ENCODE results near the gene IGFBP3. TPM values are rescaled to one million over a fixed set of nuclear protein-coding genes. Genes with fewer than 3 reads are reported as not detected.

The IGFBP3 gene
- total RNA-seq, 4 donors from 2014 or later = 25.4 to 118 (median 57.6) TPM

DNA sequence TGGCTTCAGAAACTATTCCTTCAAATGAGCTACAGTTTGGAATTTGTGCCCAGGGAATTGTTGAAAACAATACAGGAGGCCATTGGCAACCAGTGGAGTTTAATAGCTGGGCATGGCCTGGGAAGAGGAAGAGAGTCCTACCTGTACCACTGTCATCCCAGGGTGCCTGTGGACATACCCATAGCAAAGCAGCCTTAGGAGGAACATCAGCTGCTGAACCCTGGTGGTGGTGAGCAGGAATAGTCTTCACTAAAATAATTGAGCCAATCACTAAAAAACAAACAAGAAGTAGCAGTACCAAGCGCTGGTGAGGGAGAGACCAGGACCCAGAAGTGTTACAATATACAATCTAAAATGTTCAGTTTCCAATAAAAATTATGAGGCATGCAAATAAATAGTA, 18.3 kb downstream of the IGFBP3 start:
- DNase-seq = no peak
- H3K9me3 ChIP-seq = no peaks in the 10 kb centered on the region
- intact Hi-C loops (cut with DNase I; ENCODE audit: low total_unique reads) (no loop called here), in situ Hi-C loops (cut with MboI; ENCODE audit: low pct_ligation_motif_present in 1 of 4, low pct_unique_long_range_greater_than_20kb in 1 of 4, low sequenced_read_pairs in 3 of 4) (loop anchor here in 1 of 4 donors (25.0 kb wide), 1 partner anchor 1284 kb away; no protein-coding TSS in a partner anchor)
- no peak overlapping the region for H3K4me3 ChIP-seq
- 69 to 86% methylated on average over 1 of the region's 1 CpG for WGBS, 2 donors (ENCODE audit: low coverage in 1 of 2)
- H3K4me1 ChIP-seq = no peaks in the 10 kb centered on the region
- TF ChIP-seq POLR2A (IDR thresholded peaks at IDR 0.05) (no peak), EP300 (IDR thresholded peaks at IDR 0.05; ENCODE audit: low read depth) (no peak), POLR2AphosphoS5 (IDR thresholded peaks at IDR 0.05) (no peak)
- TF ChIP-seq, protein P1, sequence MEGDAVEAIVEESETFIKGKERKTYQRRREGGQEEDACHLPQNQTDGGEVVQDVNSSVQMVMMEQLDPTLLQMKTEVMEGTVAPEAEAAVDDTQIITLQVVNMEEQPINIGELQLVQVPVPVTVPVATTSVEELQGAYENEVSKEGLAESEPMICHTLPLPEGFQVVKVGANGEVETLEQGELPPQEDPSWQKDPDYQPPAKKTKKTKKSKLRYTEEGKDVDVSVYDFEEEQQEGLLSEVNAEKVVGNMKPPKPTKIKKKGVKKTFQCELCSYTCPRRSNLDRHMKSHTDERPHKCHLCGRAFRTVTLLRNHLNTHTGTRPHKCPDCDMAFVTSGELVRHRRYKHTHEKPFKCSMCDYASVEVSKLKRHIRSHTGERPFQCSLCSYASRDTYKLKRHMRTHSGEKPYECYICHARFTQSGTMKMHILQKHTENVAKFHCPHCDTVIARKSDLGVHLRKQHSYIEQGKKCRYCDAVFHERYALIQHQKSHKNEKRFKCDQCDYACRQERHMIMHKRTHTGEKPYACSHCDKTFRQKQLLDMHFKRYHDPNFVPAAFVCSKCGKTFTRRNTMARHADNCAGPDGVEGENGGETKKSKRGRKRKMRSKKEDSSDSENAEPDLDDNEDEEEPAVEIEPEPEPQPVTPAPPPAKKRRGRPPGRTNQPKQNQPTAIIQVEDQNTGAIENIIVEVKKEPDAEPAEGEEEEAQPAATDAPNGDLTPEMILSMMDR (IDR thresholded peaks at IDR 0.05) = no peak
- no peaks in the 10 kb centered on the region for H3K27me3 ChIP-seq
- no peak overlapping the region for H3K27ac ChIP-seq
- no peaks in the 10 kb centered on the region for H3K36me3 ChIP-seq

DNA sequence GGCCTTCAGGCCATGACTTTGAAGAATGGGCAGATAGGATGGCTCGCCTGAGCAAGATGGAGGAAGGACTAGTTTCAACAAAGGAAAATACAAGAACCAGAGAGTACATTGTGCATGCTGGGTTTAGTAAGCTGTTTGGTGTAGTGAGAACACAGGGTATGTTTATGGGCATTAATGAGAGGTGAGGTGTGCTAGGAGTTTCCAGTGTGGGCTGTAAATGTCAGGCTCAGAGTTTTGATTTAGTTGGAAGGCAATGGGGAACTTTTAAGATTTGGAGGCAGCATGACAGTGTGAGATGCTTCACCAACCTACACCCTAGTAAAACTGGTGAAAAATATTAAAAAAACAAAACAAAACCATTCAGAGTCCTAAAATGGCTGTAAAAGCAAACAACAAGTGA, 19.5 kb downstream of the IGFBP3 start:
- Histone ChIP-seq H3K4me3 (no peak overlapping the region), H3K36me3 (no peaks in the 10 kb centered on the region), H3K27me3 (no peaks in the 10 kb centered on the region), H3K4me1 (no peaks in the 10 kb centered on the region), H3K27ac (no peak overlapping the region), H3K9me3 (no peaks in the 10 kb centered on the region)
- 75 to 81% methylated on average over 1 of the region's 1 CpG for WGBS, 2 donors (ENCODE audit: low coverage in 1 of 2)
- no peak for TF ChIP-seq POLR2AphosphoS5 (IDR thresholded peaks at IDR 0.05)
- TF ChIP-seq POLR2A (IDR thresholded peaks at IDR 0.05) = no peak
- TF ChIP-seq, protein P1 (IDR thresholded peaks at IDR 0.05) = no peak
- TF ChIP-seq EP300 (IDR thresholded peaks at IDR 0.05; ENCODE audit: low read depth) = no peak
- DNase-seq = no peak
- in situ Hi-C loops (cut with MboI; ENCODE audit: low pct_ligation_motif_present in 1 of 4, low pct_unique_long_range_greater_than_20kb in 1 of 4, low sequenced_read_pairs in 3 of 4) = loop anchor here in 1 of 4 donors (25.0 kb wide), 1 partner anchor 1286 kb away; no protein-coding TSS in a partner anchor
- intact Hi-C loops (cut with DNase I; ENCODE audit: low total_unique reads) = no loop called here

GRCh38 chr7:45898222-45898621, 22.9 kb downstream of the IGFBP3 start:
- DNase-seq = no peak
- H3K4me1 ChIP-seq = no peaks in the 10 kb centered on the region
- H3K36me3 ChIP-seq = no peaks in the 10 kb centered on the region
- H3K4me3 ChIP-seq = no peak overlapping the region
- intact Hi-C loops (cut with DNase I; ENCODE audit: low total_unique reads) (no loop called here), in situ Hi-C loops (cut with MboI; ENCODE audit: low pct_ligation_motif_present in 1 of 4, low pct_unique_long_range_greater_than_20kb in 1 of 4, low sequenced_read_pairs in 3 of 4) (no loop called here)
- 65 to 72% methylated on average over 2 of the region's 2 CpGs for WGBS, 2 donors (ENCODE audit: low coverage in 1 of 2)
- H3K27ac ChIP-seq = no peak overlapping the region
- peaks cover 14% of the 10 kb centered on the region for H3K27me3 ChIP-seq
- H3K9me3 ChIP-seq = no peaks in the 10 kb centered on the region
- TF ChIP-seq POLR2A (IDR thresholded peaks at IDR 0.05) (no peak), POLR2AphosphoS5 (IDR thresholded peaks at IDR 0.05) (no peak), EP300 (IDR thresholded peaks at IDR 0.05; ENCODE audit: low read depth) (no peak)
- TF ChIP-seq, protein P1 (IDR thresholded peaks at IDR 0.05) = no peak

GRCh38 chr7:45897042-45897690, 23.9 kb downstream of the IGFBP3 start:
- in situ Hi-C loops (cut with MboI; ENCODE audit: low pct_ligation_motif_present in 1 of 4, low pct_unique_long_range_greater_than_20kb in 1 of 4, low sequenced_read_pairs in 3 of 4) = no loop called here
- 89 to 100% methylated on average over 1 of the region's 1 CpG for WGBS, 2 donors (ENCODE audit: low coverage in 1 of 2)

DNA sequence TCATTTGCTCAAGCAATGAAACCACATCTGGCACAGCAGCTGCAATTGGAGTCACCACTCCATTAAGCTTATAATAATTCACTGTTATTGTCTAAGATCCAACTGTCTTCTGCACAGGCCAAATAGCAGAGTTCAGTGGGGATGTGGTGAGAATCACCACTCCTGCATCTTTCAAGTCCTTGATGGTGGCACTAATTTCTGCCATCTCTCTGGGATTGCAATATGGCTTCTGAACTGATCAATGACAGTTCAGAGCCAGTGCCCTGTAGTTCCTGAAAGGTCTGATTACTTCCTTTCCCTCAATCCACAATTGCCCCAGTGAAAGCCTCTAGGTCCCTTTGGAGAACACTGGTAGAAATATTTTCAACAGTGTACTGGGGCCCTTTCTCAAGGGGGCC, 26.4 kb downstream of the IGFBP3 start:
- intact Hi-C loops (cut with DNase I; ENCODE audit: low total_unique reads) = no loop called here
- in situ Hi-C loops (cut with MboI; ENCODE audit: low pct_ligation_motif_present in 1 of 4, low pct_unique_long_range_greater_than_20kb in 1 of 4, low sequenced_read_pairs in 3 of 4) = no loop called here
- peaks cover 26% of the 10 kb centered on the region for H3K27me3 ChIP-seq
- H3K27ac ChIP-seq = no peak overlapping the region
- H3K9me3 ChIP-seq = no peaks in the 10 kb centered on the region
- TF ChIP-seq, protein P1 (IDR thresholded peaks at IDR 0.05) = no peak
- TF ChIP-seq EP300 (IDR thresholded peaks at IDR 0.05; ENCODE audit: low read depth) = no peak
- TF ChIP-seq POLR2AphosphoS5 (IDR thresholded peaks at IDR 0.05) = no peak
- TF ChIP-seq POLR2A (IDR thresholded peaks at IDR 0.05) = no peak
- no peak overlapping the region for H3K4me3 ChIP-seq
- H3K4me1 ChIP-seq = no peaks in the 10 kb centered on the region
- DNase-seq = no peak
- no peaks in the 10 kb centered on the region for H3K36me3 ChIP-seq

More at GRCh38 chr7:45897042-45897690, 23.9 kb downstream of the IGFBP3 start:
- H3K4me3 ChIP-seq = no peak overlapping the region
- no peak for DNase-seq
- intact Hi-C loops (cut with DNase I; ENCODE audit: low total_unique reads) = no loop called here
- TF ChIP-seq EP300 (IDR thresholded peaks at IDR 0.05; ENCODE audit: low read depth) (no peak), POLR2AphosphoS5 (IDR thresholded peaks at IDR 0.05) (no peak)
- H3K4me1 ChIP-seq = no peaks in the 10 kb centered on the region
- H3K27me3 ChIP-seq = peaks cover 14% of the 10 kb centered on the region
- no peaks in the 10 kb centered on the region for H3K36me3 ChIP-seq
- H3K9me3 ChIP-seq = no peaks in the 10 kb centered on the region
- no peak overlapping the region for H3K27ac ChIP-seq
